Measurements from ENCODE around the gene HSD3B1.

GRCh38 chr1:119485201-119485600 lies 21.8 kb upstream of the HSD3B1 start:
- no peak for TF ChIP-seq CTCF (IDR thresholded peaks at IDR 0.05)
- TF ChIP-seq POLR2A (IDR thresholded peaks at IDR 0.05), result no peak
